ENCODE results near the gene DHRS3. TPM values are rescaled to one million over a fixed set of nuclear protein-coding genes. Genes with fewer than 3 reads are reported as not detected.

Gene DHRS3
- polyA plus RNA-seq, 1 donor (not counting 4 experiments of a cell fraction or from before 2014, with no cell fraction given), result 10.7 TPM

GRCh38 chr1:12529640-12530174 is 88.3 kb downstream of the DHRS3 start:
- Histone ChIP-seq H4K20me1 (ENCODE audit: control insufficient read depth, extremely low read depth, insufficient read depth, low read length) (no peaks in the 10 kb centered on the region), H3K9me3 (ENCODE audit: control insufficient read depth, low read depth, low read length) (no peaks in the 10 kb centered on the region), H2AFZ (ENCODE audit: control insufficient read depth, low read length) (no peak overlapping the region), H3K9ac (ENCODE audit: control insufficient read depth, extremely low read depth, insufficient read depth, low read length) (no peak overlapping the region), H3K9me1 (ENCODE audit: control insufficient read depth, extremely low read depth, insufficient read depth, low read length) (no peaks in the 10 kb centered on the region), H3K4me2 (ENCODE audit: control insufficient read depth, extremely low read depth, insufficient read depth, low read depth, low read length) (no peak overlapping the region), H3K27me3 (ENCODE audit: control insufficient read depth, extremely low read depth, insufficient read depth, low read length) (no peaks in the 10 kb centered on the region), H3K36me3 (ENCODE audit: control insufficient read depth in 2 of 2, extremely low read depth in 1 of 2, insufficient read depth in 2 of 2, low read length in 2 of 2) (no peaks in the 10 kb centered on the region), H3K27ac (ENCODE audit: control insufficient read depth, insufficient read depth, low read length) (no peak overlapping the region), H3K79me2 (ENCODE audit: control insufficient read depth, insufficient read depth, low read length) (no peaks in the 10 kb centered on the region), H3K4me3 (ENCODE audit: control insufficient read depth in 2 of 3, extremely low read depth in 1 of 3, insufficient read depth in 2 of 3, low read depth in 1 of 3, low read length in 3 of 3) (no peak overlapping the region), H3K4me1 (ENCODE audit: control insufficient read depth, extremely low read depth, insufficient read depth, low read length) (no peaks in the 10 kb centered on the region)
- dilution Hi-C loops (cut with MboI; ENCODE audit: extremely low pct_ligation_motif_present, low sequenced_read_pairs), result no loop called here
- TF ChIP-seq EZH2 (IDR thresholded peaks at IDR 0.05; ENCODE audit: low read length) (no peak), CTCF (optimal IDR thresholded peaks at IDR 0.05 in 1 of 3, IDR thresholded peaks at IDR 0.05 in 1 of 3, conservative IDR thresholded peaks at IDR 0.05 in 1 of 3; ENCODE audit: extremely low read depth in 1 of 3, insufficient read depth in 2 of 3, low read length in 3 of 3) (no peak)
- DNase-seq (ENCODE audit: low read depth, low spot score) (no peak), FAIRE-seq (no peak)

- FAIRE-seq (no peak), DNase-seq (ENCODE audit: low read depth, low spot score) (no peak)
- H3K9me3 ChIP-seq (ENCODE audit: control insufficient read depth, low read depth, low read length), result no peaks in the 10 kb centered on the region
- H3K4me2 ChIP-seq (ENCODE audit: control insufficient read depth, extremely low read depth, insufficient read depth, low read depth, low read length), result no peak overlapping the region
- no peaks in the 10 kb centered on the region for H3K9me1 ChIP-seq (ENCODE audit: control insufficient read depth, extremely low read depth, insufficient read depth, low read length)
- H3K36me3 ChIP-seq (ENCODE audit: control insufficient read depth in 2 of 2, extremely low read depth in 1 of 2, insufficient read depth in 2 of 2, low read length in 2 of 2), result no peaks in the 10 kb centered on the region
- H3K4me1 ChIP-seq (ENCODE audit: control insufficient read depth, extremely low read depth, insufficient read depth, low read length), result no peaks in the 10 kb centered on the region
- H3K79me2 ChIP-seq (ENCODE audit: control insufficient read depth, insufficient read depth, low read length), result no peaks in the 10 kb centered on the region
- dilution Hi-C loops (cut with MboI; ENCODE audit: extremely low pct_ligation_motif_present, low sequenced_read_pairs), result no loop called here
- H3K4me3 ChIP-seq (ENCODE audit: control insufficient read depth in 2 of 3, extremely low read depth in 1 of 3, insufficient read depth in 2 of 3, low read depth in 1 of 3, low read length in 3 of 3), result no peak overlapping the region
- no peak overlapping the region for H3K27ac ChIP-seq (ENCODE audit: control insufficient read depth, insufficient read depth, low read length)
- no peaks in the 10 kb centered on the region for H4K20me1 ChIP-seq (ENCODE audit: control insufficient read depth, extremely low read depth, insufficient read depth, low read length)
- no peak overlapping the region for H3K9ac ChIP-seq (ENCODE audit: control insufficient read depth, extremely low read depth, insufficient read depth, low read length)
- H2AFZ ChIP-seq (ENCODE audit: control insufficient read depth, low read length), result no peak overlapping the region
- no peak for TF ChIP-seq EZH2 (IDR thresholded peaks at IDR 0.05; ENCODE audit: low read length)
- no peaks in the 10 kb centered on the region for H3K27me3 ChIP-seq (ENCODE audit: control insufficient read depth, extremely low read depth, insufficient read depth, low read length)
Measured at GRCh38 chr1:12528021-12528852, 89.8 kb downstream of the DHRS3 start.

Data from keratinocyte (primary cell).